Measurements from ENCODE around the gene MTNR1A.
A peak's percentile ranks its signal among the peaks of the same experiment; 100 is the strongest.

Gene MTNR1A

GRCh38 chr4:186554914-186555827 is at the start of gene MTNR1A:
Gene MTNR1A, minus strand, starts transcription at chr4:186555567. Its CDS starts 202 bp downstream, at chr4:186555365.
- peak; percentile 6 for DNase-seq

- DNase-seq: no peak
These were observed 48.9 kb upstream of the MTNR1A start for GRCh38 chr4:186604124-186604807.

DNA sequence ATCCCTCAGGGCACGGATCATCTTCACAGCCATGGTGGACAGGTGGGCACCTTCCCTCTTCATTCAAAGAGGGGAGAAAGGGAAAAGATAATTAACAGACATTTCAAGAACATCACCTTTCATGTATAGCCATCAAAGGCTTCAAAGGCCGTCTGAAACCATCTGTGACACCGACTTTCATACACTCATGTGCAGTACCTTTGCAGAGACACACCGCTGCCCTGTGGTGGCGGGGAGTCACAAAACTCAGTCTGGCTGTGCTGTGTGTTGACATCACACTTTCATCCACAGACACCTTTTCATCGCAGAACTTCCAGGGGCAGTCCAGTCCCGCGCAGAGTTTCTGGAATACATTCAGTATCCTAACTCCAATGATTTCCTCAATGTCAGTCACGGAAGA is 47.6 kb upstream of the MTNR1A start:
- DNase-seq: no peak

GRCh38 chr4:186599483-186599882 is 44.1 kb upstream of the MTNR1A start:
- no peak for DNase-seq

- DNase-seq: no peak
These were observed 43.3 kb upstream of the MTNR1A start for GRCh38 chr4:186598686-186599085.

DNA sequence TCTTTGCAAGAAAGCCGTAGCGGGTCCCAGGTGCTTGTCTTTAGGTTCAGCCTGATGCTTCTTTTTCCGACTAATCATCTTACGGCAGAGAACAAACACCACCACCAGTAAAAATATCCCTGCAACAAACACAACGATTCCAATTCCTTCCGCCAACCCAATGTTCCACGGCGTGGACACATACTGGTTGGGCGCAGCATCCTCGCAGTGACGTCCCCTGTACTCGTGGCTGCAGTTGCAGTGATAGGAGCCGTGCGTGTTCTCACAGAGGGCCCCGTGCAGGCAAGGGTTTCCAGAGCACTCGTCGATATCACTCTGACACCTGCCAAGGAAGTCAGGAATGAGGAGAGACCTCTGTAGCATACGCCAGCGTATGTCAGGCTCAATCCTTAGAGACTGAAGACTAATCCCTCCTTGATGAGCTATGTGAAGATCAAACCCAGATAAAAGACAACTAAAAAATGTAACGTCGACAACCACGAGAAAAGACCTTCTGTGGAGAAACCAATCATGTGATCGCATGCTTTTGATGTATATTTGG is 41.6 kb upstream of the MTNR1A start:
- DNase-seq: no peak

DNA sequence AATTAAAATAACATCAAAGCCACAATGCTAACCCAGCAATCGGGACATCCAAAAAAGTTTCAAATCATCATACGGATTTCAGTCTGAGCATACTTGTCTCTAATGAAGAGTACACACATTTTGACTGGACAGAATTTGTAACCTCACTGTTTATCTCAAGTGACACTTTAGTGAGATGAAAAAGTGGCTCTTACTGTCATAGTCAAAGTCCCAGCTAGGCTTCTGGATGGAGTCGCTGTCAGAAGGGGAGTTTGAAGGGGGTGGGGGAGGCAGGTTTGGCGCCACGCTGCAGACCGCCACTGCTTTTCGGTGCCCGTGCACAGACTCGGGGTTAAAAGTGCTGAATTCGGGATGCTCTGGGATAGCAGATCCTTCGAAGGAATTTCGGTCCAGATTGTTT is 41.0 kb upstream of the MTNR1A start:
- DNase-seq: no peak

- no peak for DNase-seq
These were observed 38.2 kb upstream of the MTNR1A start for GRCh38 chr4:186593587-186593973.

DNA sequence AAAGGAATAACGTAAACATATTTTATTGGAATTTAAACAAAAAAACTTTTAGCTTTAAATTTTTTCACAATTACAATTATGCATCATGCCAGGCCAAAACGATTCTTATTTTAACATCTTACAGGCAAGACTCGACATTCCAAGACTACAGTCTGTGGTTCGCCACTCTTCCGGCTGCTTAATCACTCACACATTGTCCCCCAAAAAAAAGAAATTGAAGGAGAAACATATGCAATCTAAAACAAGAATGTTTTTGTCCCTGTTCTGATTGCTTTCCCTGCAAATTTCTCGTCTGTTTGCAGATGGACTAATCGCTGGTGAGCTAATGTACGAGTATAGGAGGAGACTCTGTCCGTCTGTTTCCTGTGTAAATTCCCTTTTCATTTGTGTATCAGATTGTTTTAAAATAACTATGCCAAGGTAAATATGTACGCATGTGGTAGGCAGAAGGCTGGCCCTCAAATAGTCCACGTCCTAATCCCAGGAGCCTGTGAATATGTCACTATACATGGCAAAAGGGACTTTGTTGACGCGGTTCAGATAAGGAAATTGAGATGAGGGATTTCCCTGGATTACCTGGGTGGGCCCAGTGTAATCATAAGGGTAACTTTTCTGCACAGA is 37.7 kb upstream of the MTNR1A start:
- DNase-seq: peak; percentile 81

DNA sequence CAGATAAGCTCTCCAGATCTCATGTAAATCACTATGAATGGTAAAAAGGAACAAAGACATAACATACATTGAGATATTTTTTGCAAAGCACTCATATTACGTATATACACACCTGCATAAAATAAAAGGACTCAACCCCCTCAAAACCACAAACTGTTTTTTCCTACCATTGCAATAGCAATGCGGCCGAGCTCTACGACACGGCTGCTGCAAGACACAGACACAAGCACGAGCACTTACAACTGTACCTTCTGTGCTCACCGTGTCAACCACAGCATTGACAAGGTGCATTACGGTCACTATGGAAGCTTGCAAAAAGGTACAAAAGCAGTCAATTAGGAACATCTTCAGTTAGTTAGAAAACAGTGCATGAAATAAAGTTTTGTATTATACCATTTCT is 37.1 kb upstream of the MTNR1A start:
- DNase-seq: no peak

DNA sequence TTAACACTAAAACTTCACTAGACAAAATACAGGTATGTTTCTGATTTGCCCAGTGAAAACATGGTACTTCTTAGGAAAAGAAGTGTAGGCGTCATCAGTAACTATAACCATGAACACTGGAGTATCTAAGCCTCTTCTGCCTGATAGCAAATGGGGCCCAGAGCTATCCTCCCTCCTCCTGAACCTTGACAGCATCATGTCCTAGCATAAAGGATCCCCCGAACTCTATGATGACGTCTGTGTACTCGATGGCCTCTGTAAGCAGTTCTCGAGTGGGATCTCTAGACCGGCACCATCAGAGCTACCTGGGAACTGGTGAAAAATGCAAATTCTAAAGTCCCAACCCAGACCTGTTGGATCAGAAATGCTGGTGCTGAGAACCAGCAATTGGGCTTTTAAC is 36.3 kb upstream of the MTNR1A start:
- DNase-seq: no peak

DNA sequence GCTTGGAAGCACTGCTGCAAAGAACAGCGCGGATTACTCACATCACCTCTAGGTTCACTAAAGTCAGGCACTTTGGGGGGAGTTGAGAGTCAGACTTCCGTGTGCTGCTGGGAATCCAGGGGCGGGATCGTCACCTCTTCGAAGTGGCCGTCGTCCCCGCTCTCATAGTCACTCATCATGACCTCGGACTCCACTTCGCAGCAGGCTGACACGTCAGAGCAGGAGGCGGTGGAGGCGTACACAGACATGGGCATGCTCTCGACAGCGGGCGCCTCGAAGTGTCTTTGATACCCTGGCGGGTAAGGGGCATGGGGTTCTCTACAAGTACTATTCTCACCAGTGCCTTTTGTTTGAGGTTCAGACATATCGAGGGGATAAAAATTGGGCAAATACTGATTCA is 33.1 kb upstream of the MTNR1A start:
- DNase-seq: no peak

DNA sequence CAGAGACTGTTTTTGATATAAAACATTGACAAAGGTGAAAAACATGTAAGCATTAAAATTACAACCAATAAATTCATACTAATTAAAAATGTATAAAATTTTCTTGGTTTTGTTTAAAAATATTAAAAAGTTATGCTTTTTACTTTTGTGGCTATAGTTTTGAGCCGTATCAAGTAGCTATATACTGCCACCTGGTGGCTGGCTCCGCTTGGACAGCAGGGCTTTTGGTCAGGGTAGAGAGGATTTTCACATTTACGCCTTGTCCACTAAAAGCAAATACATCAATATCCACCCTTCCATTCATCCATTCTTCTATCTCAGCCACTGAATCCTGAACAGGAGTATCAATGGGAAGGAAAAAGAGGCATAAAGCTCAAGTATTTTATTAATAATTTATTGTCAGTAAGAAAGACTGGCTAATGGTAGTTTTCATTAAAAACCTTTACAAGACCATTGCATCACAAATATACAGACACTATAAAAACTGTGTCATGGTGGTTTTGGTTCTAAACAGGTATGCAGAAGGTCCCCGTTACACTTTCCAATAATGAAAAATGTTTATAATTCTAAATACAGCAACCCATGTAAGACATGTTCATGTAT is 32.1 kb upstream of the MTNR1A start:
- DNase-seq: peak; percentile 55

GRCh38 chr4:186586205-186586604 is 30.8 kb upstream of the MTNR1A start:
- DNase-seq: no peak

DNA sequence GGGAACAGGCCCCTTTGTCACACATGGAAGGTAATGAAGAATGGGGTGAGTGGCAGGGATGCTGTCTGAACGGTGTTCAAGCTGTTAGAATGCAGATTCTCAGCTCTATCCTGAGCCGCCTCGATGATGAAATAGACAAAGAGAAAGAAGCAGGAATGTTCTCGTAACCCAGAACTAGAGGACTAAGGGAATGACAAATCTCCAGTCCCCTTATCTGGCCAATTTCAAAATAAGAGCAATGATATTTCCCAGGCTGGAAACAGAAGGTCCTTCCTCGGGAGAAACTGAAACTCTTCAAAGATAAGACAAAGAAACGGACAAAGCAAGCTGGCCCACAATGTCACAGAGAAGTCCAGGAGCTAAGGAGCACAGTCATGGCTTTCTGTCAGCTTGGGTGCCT is 29.5 kb upstream of the MTNR1A start:
- no peak for DNase-seq

- DNase-seq: no peak
These were observed 26.1 kb upstream of the MTNR1A start for GRCh38 chr4:186581421-186581820.

- no peak for DNase-seq
These were observed 25.3 kb upstream of the MTNR1A start for GRCh38 chr4:186580669-186581068.

GRCh38 chr4:186570193-186570996 is 15.0 kb upstream of the MTNR1A start:
- peak; percentile 58 for DNase-seq

DNA sequence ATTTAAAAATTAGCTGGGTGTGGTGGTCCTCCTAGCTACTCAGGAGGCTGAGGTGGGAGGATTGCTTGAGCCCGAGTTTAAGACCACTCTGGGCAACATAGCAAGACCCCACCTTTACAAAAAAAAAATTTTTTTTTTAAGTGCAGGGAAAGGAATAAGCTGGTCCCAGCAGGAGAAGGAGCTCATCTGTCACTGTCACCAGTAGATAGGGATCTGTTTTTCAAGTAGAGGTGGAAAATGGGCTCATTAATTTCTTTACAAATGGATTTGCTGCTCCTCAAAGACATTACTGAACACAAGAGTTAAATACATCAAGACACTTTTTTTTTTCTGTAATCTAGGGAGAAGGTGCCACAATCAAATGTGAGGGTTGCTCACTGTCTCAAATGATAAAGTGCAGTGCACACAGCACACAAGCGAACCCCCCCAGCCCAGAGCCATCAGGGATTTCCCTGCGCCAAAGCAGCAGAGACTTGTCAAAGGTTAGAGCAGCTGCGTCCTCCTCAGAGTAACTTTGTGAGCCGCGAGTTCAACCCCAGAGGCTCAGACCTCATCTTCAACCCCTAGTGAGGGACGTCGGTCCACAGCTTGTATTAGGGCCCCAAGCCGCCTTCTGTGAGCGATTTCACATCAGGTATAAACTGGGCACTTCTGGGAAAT is 14.3 kb upstream of the MTNR1A start:
- no peak for DNase-seq

DNA sequence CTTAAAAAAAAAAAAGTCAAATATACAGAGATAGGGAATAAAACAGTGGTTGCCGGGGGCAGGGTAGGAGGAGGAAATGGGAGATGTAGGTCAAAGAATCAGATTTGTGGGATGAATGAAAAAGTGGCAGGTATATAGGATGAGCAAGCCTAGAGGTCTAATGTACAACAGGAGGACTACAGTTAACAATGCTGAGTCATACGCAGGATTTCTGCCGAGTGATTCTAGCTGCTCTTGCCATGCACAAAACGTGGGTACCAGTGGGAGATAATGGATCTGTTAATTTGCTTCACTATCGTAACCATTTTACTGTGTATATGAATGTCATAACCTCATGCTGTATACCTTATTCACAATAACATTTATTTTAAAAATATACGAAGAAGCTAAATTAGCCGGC is 10.7 kb upstream of the MTNR1A start:
- no peak for DNase-seq

- DNase-seq: no peak
These were observed 8.4 kb upstream of the MTNR1A start for GRCh38 chr4:186563761-186564160.

DNA sequence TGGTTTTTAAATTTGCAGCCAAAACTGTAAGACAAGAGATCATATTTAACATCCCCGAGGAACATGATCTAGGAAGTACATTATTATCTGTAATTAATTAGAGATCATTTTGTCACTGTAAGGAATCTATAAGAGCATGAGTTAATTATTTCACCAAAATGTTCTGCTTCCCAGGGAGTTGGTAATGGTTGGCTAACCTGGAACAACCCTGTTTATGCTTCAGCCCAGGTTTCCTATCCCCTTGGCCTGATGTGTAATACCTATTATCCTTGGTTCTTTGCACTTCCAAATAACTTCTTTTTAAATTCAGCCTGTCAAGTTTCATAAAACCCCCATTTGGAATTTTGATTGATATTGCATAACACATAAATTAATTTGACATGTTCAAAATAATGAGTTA is 6.4 kb upstream of the MTNR1A start:
- no peak for DNase-seq
